Rectal smooth muscle tissue (tissue), 1 donor: ENCODE results near the gene UBN1.
A peak's percentile ranks its signal among the peaks of the same experiment; 100 is the strongest.

Experiments used
- H3K27ac ChIP-seq: one replicate; pipeline ENCODE4 v1.7.0; 2013; ENCODE audit warnings: low read depth, low read length, inconsistent platforms
- H3K27me3 ChIP-seq: one replicate; pipeline ENCODE4 v1.7.0; 2013; ENCODE audit warnings: low read length; ENCODE audit not compliant: control insufficient read depth, insufficient read depth
- H3K36me3 ChIP-seq: one replicate; pipeline ENCODE4 v1.7.0; 2013; ENCODE audit warnings: low read length; ENCODE audit not compliant: control insufficient read depth, insufficient read depth
- H3K4me1 ChIP-seq: one replicate; pipeline ENCODE4 v1.7.0; 2013; ENCODE audit warnings: low read length; ENCODE audit not compliant: control insufficient read depth, insufficient read depth
- H3K4me3 ChIP-seq: one replicate; pipeline ENCODE4 v1.7.0; 2013; ENCODE audit warnings: low read length
- H3K9ac ChIP-seq: one replicate; pipeline ENCODE4 v1.7.0; 2013; ENCODE audit warnings: low read length

The UBN1 gene

GRCh38 chr16:4803898-4804762 lies 43.2 kb upstream of the UBN1 start:
- Histone ChIP-seq H3K4me3 (no peak overlapping the region), H3K9ac (no peak overlapping the region), H3K4me1 (peaks cover 7% of the 10 kb centered on the region), H3K36me3 (peaks cover 3% of the 10 kb centered on the region), H3K27ac (peak overlapping the region; percentile 67), H3K27me3 (no peaks in the 10 kb centered on the region)

GRCh38 chr16:4805231-4805630 lies 42.0 kb upstream of the UBN1 start:
- Histone ChIP-seq H3K4me3 (no peak overlapping the region), H3K4me1 (peaks cover 7% of the 10 kb centered on the region), H3K27ac (no peak overlapping the region), H3K36me3 (peaks cover 5% of the 10 kb centered on the region), H3K27me3 (no peaks in the 10 kb centered on the region), H3K9ac (no peak overlapping the region)

DNA sequence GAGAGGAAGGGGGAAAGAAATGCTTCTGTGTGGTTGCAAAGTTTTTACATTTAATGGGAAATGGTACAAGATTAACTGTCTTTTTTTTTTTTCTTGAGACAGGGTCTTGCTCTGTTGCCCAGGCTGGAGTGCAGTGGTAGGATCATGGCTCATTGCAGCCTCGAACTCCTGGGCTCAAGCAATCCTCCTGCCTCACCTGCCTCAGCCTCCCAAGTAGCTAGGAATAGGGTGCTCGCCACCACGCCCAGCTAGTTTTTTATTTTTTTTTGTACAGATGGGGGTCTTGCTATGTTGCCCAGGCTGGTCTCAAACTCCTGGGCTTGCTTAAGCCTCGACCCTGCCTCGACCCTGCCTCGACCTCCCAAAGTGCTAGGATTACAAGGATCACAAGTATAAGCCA lies 41.0 kb upstream of the UBN1 start:
- Histone ChIP-seq H3K36me3 (peaks cover 5% of the 10 kb centered on the region), H3K27me3 (no peaks in the 10 kb centered on the region), H3K4me3 (no peak overlapping the region), H3K9ac (no peak overlapping the region), H3K27ac (no peak overlapping the region), H3K4me1 (peaks cover 7% of the 10 kb centered on the region)

DNA sequence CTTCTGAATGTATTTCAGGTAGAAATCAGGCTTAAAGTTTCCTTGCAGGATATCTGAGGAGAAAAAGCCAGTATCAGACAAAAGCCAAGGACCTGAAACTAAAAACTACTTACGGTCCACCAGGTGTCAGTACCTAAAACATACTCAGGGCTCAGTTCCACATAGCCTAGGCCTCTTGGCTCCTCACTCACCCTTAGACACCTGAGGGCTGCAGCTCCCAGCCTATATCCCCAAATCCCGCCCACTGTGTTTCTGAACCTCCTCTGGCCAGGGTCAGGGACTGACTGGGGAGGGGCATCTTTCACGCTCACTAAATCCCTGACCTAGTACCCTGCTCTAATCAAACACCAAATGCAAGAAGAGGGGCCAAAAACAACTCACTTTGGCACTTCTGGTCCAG lies 36.0 kb upstream of the UBN1 start:
- Histone ChIP-seq H3K36me3 (peaks cover 24% of the 10 kb centered on the region), H3K27ac (no peak overlapping the region), H3K9ac (no peak overlapping the region), H3K27me3 (no peaks in the 10 kb centered on the region), H3K4me1 (no peaks in the 10 kb centered on the region), H3K4me3 (no peak overlapping the region)

GRCh38 chr16:4811773-4812172 lies 35.5 kb upstream of the UBN1 start:
- no peak overlapping the region for H3K27ac ChIP-seq
- no peak overlapping the region for H3K9ac ChIP-seq
- no peaks in the 10 kb centered on the region for H3K4me1 ChIP-seq
- peaks cover 24% of the 10 kb centered on the region for H3K36me3 ChIP-seq
- H3K4me3 ChIP-seq = no peak overlapping the region
- no peaks in the 10 kb centered on the region for H3K27me3 ChIP-seq

DNA sequence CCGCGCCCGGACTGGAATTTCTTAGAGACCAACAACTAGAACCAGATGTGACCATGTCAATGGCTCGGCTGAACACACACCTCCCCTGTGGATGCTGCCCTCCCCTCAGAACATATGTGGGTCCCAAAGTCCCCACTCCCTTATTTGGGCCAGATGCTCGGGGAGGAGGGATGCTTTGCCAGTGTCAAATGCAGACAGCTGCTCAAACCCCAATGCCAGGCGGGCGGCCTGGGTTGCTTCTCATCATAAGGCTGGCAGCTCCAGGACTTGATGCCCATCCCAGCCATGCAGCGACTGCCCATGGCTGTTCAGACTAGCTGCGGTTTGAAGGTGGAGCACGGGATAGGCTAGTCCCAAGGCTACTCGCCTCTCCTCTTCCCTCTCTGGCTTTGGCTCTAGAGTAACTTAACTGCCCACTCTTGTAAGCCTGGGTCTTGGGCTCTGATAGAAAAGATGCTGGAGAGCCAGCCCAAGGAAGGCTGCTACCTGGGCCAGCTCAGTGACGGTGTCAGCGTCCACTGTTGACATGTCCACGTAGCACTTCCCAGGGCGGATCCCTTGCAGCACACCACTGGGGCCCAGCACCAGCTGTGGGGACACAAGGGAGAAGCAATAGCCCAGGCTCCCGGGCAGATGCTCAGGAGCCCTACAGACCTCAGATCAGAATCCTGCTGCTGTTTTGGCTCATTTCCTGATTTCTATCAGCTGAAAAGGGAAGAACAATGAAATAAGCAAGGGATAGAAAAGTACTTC lies 33.9 kb upstream of the UBN1 start:
- peak overlapping the region; percentile 45 for H3K27ac ChIP-seq
- H3K27me3 ChIP-seq = no peaks in the 10 kb centered on the region
- H3K4me1 ChIP-seq = no peaks in the 10 kb centered on the region
- H3K9ac ChIP-seq = no peak overlapping the region
- H3K4me3 ChIP-seq = no peak overlapping the region
- H3K36me3 ChIP-seq = peaks cover 26% of the 10 kb centered on the region

DNA sequence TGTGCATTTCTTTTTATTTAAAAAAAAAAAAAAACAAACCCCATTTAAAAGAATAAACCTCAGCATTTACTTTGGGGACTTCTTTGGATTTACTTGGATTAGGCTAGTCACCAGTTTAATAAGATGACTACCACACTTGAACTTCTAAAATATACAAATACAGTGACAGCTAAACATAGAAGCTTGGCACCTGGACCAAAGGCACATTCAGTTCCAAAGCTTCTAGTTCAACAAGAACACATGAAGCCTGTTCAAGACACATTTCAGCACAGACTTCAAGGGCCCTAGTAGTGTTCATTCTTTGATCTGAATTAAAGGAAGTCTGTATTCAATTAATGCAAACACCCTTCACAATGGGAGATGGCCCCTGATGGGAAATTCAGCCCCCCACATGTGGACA lies 33.2 kb upstream of the UBN1 start:
- Histone ChIP-seq H3K9ac (no peak overlapping the region), H3K4me1 (no peaks in the 10 kb centered on the region), H3K27me3 (no peaks in the 10 kb centered on the region), H3K4me3 (no peak overlapping the region), H3K27ac (peak overlapping the region; percentile 50), H3K36me3 (peaks cover 30% of the 10 kb centered on the region)

GRCh38 chr16:4814542-4815173 lies 32.6 kb upstream of the UBN1 start:
- Histone ChIP-seq H3K36me3 (peaks cover 34% of the 10 kb centered on the region), H3K9ac (no peak overlapping the region), H3K27ac (peak overlapping the region; percentile 50), H3K4me1 (no peaks in the 10 kb centered on the region), H3K27me3 (no peaks in the 10 kb centered on the region), H3K4me3 (no peak overlapping the region)

DNA sequence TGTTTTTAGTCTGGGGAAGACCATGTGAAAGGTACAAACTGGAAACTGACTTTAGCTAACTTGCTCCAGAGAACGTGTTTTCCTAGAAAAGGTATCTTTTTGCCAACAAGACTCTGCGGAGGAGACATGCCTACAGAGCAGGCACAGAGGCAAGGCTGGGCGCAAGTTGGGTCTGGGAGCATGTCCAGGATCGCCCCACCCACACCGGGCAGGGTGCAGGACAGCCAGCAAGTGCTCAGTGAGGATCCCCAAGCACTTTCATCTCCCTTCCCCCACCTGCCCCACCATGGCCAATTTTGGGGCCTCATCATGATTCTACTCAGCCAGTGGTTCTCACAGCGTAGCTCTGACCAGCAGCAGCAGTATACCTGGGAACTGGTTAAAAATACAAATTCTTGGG lies 26.6 kb upstream of the UBN1 start:
- Histone ChIP-seq H3K27me3 (no peaks in the 10 kb centered on the region), H3K9ac (no peak overlapping the region), H3K36me3 (peaks cover 44% of the 10 kb centered on the region), H3K4me1 (no peaks in the 10 kb centered on the region), H3K4me3 (no peak overlapping the region), H3K27ac (no peak overlapping the region)

- no peak overlapping the region for H3K27ac ChIP-seq
- no peak overlapping the region for H3K4me3 ChIP-seq
- no peaks in the 10 kb centered on the region for H3K4me1 ChIP-seq
- no peak overlapping the region for H3K9ac ChIP-seq
- H3K36me3 ChIP-seq = peaks cover 48% of the 10 kb centered on the region
- H3K27me3 ChIP-seq = no peaks in the 10 kb centered on the region
Measured at GRCh38 chr16:4825196-4825595, 22.1 kb upstream of the UBN1 start.

DNA sequence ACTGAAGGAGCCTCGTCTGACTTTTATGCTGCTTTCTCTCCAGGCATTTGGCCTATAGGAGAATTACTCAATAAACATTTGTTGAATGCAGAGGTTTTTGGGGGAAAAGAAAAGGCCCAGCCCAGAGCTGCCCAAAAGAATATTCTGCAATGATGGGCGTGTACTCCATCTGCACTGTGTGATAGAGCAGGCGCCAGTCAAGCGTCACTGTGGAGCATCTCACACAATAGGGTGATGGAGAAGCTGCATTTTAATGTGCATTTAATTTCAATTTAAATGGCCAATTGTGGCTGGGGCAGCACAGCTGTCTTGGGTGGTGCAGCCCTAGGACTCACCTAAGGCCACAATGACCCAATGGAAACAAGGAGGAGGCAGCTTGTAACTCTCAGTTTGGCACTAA lies 20.8 kb upstream of the UBN1 start:
- Histone ChIP-seq H3K4me1 (no peaks in the 10 kb centered on the region), H3K36me3 (peaks cover 53% of the 10 kb centered on the region), H3K27ac (no peak overlapping the region)

GRCh38 chr16:4826980-4827379 lies 20.3 kb upstream of the UBN1 start:
- Histone ChIP-seq H3K4me3 (no peak overlapping the region), H3K27ac (no peak overlapping the region), H3K4me1 (no peaks in the 10 kb centered on the region), H3K9ac (no peak overlapping the region), H3K27me3 (no peaks in the 10 kb centered on the region), H3K36me3 (peaks cover 53% of the 10 kb centered on the region)

More for the DNA sequence above, 20.8 kb upstream of the UBN1 start:
- Histone ChIP-seq H3K9ac (no peak overlapping the region), H3K4me3 (no peak overlapping the region), H3K27me3 (no peaks in the 10 kb centered on the region)
